ENCODE results near the gene EDDM13.
A peak's percentile ranks its signal among the peaks of the same experiment; 100 is the strongest.
"Not testable (repeated sequence)": the region's sequence is repeated elsewhere in the genome, so short reads cannot be mapped to it uniquely, and the experiment has no call there.

EDDM13 gene

GRCh38 chr19:56272161-56272798 lies at the start of gene EDDM13:
Gene EDDM13 (plus strand): TSS chr19:56272748. CDS start chr19:56272835, 87 bp downstream.
- DNase-seq = peak; percentile 62

GRCh38 chr19:56222901-56223300 lies 49.6 kb upstream of the EDDM13 start:
- no peak for DNase-seq

GRCh38 chr19:56223481-56223880 lies 49.1 kb upstream of the EDDM13 start:
- no peak for DNase-seq

- no peak for DNase-seq
These were observed 27.3 kb upstream of the EDDM13 start for GRCh38 chr19:56245121-56245740.

GRCh38 chr19:56245764-56246163 lies 26.8 kb upstream of the EDDM13 start:
- DNase-seq = not testable (repeated sequence)

- not testable (repeated sequence) for DNase-seq
These were observed 23.7 kb upstream of the EDDM13 start for GRCh38 chr19:56248736-56249338.

GRCh38 chr19:56252699-56253422 lies 19.7 kb upstream of the EDDM13 start:
- DNase-seq = peak; percentile 85

- peak; percentile 79 for DNase-seq
These were observed 18.8 kb upstream of the EDDM13 start for GRCh38 chr19:56253737-56254136.

- DNase-seq = no peak
These were observed 14.3 kb upstream of the EDDM13 start for GRCh38 chr19:56258272-56258671.

- DNase-seq = peak; percentile 22
These were observed 11.4 kb upstream of the EDDM13 start for GRCh38 chr19:56261145-56261544.

GRCh38 chr19:56261932-56262331 lies 10.6 kb upstream of the EDDM13 start:
- not testable (repeated sequence) for DNase-seq

GRCh38 chr19:56263319-56263718 lies 9.2 kb upstream of the EDDM13 start:
- DNase-seq = no peak

- peak; percentile 6 for DNase-seq
These were observed 6.5 kb upstream of the EDDM13 start for GRCh38 chr19:56266051-56266450.

GRCh38 chr19:56269348-56269747 lies 3.2 kb upstream of the EDDM13 start:
- no peak for DNase-seq

GRCh38 chr19:56270676-56271075 lies 1.9 kb upstream of the EDDM13 start:
- no peak for DNase-seq

GRCh38 chr19:56271151-56271550 lies 1.4 kb upstream of the EDDM13 start:
- peak; percentile 58 for DNase-seq

GRCh38 chr19:56273563-56274117 lies 1.1 kb downstream of the EDDM13 start:
- DNase-seq = peak; percentile 47

- DNase-seq = no peak
These were observed 10.3 kb downstream of the EDDM13 start for GRCh38 chr19:56282809-56283208.

GRCh38 chr19:56284746-56285145 lies 12.2 kb downstream of the EDDM13 start:
- DNase-seq = no peak

- DNase-seq = no peak
These were observed 17.6 kb downstream of the EDDM13 start for GRCh38 chr19:56290104-56290503.

GRCh38 chr19:56291867-56292266 lies 19.3 kb downstream of the EDDM13 start:
- no peak for DNase-seq

- DNase-seq = peak; percentile 89
These were observed 22.0 kb downstream of the EDDM13 start for GRCh38 chr19:56294549-56294948.
